ENCODE results near the gene QKI.

The QKI gene

GRCh38 chr6:163599684-163600083, 185.2 kb downstream of the QKI start:
- no peak for DNase-seq (ENCODE audit: low read depth)
- no peak for TF ChIP-seq CTCF (IDR thresholded peaks at IDR 0.05; ENCODE audit: control insufficient read depth, insufficient read depth, low read depth, low read length, missing control alignments)

GRCh38 chr6:163600331-163600730, 185.8 kb downstream of the QKI start:
- H3K4me3 ChIP-seq (ENCODE audit: control insufficient read depth, low read depth, low read length), result no peak overlapping the region
- no peak for DNase-seq (ENCODE audit: low read depth)
- no peak for TF ChIP-seq CTCF (IDR thresholded peaks at IDR 0.05; ENCODE audit: control insufficient read depth, insufficient read depth, low read depth, low read length, missing control alignments)

More at GRCh38 chr6:163599684-163600083, 185.2 kb downstream of the QKI start:
- no peak overlapping the region for H3K4me3 ChIP-seq (ENCODE audit: control insufficient read depth, low read depth, low read length)

- H3K4me3 ChIP-seq (ENCODE audit: control insufficient read depth, low read depth, low read length), result no peak overlapping the region
- no peak for TF ChIP-seq CTCF (IDR thresholded peaks at IDR 0.05; ENCODE audit: control insufficient read depth, insufficient read depth, low read depth, low read length, missing control alignments)
- no peak for DNase-seq (ENCODE audit: low read depth)
These were observed 186.3 kb downstream of the QKI start for GRCh38 chr6:163600781-163601180.

GRCh38 chr6:163602851-163603250, 188.3 kb downstream of the QKI start:
- TF ChIP-seq CTCF (IDR thresholded peaks at IDR 0.05; ENCODE audit: control insufficient read depth, insufficient read depth, low read depth, low read length, missing control alignments), result no peak

GRCh38 chr6:163603395-163603794, 188.9 kb downstream of the QKI start:
- no peak for TF ChIP-seq CTCF (IDR thresholded peaks at IDR 0.05; ENCODE audit: control insufficient read depth, insufficient read depth, low read depth, low read length, missing control alignments)
- DNase-seq (ENCODE audit: low read depth), result no peak
- no peak overlapping the region for H3K4me3 ChIP-seq (ENCODE audit: control insufficient read depth, low read depth, low read length)

More at GRCh38 chr6:163602851-163603250, 188.3 kb downstream of the QKI start:
- no peak for DNase-seq (ENCODE audit: low read depth)
- H3K4me3 ChIP-seq (ENCODE audit: control insufficient read depth, low read depth, low read length), result no peak overlapping the region

- no peak for DNase-seq (ENCODE audit: low read depth)
- no peak overlapping the region for H3K4me3 ChIP-seq (ENCODE audit: control insufficient read depth, low read depth, low read length)
- no peak for TF ChIP-seq CTCF (IDR thresholded peaks at IDR 0.05; ENCODE audit: control insufficient read depth, insufficient read depth, low read depth, low read length, missing control alignments)
These were observed 191.0 kb downstream of the QKI start for GRCh38 chr6:163605385-163606097.

Data from AG09309 (cell line).